ENCODE measurements around the gene PDE4D. TPM values are rescaled to one million over a fixed set of nuclear protein-coding genes. Genes with fewer than 3 reads are reported as not detected.

PDE4D gene
- total and polyA plus RNA-seq, 3 donors from 2014 or later, result 7.8 to 13.9 (median 8.7) TPM

DNA sequence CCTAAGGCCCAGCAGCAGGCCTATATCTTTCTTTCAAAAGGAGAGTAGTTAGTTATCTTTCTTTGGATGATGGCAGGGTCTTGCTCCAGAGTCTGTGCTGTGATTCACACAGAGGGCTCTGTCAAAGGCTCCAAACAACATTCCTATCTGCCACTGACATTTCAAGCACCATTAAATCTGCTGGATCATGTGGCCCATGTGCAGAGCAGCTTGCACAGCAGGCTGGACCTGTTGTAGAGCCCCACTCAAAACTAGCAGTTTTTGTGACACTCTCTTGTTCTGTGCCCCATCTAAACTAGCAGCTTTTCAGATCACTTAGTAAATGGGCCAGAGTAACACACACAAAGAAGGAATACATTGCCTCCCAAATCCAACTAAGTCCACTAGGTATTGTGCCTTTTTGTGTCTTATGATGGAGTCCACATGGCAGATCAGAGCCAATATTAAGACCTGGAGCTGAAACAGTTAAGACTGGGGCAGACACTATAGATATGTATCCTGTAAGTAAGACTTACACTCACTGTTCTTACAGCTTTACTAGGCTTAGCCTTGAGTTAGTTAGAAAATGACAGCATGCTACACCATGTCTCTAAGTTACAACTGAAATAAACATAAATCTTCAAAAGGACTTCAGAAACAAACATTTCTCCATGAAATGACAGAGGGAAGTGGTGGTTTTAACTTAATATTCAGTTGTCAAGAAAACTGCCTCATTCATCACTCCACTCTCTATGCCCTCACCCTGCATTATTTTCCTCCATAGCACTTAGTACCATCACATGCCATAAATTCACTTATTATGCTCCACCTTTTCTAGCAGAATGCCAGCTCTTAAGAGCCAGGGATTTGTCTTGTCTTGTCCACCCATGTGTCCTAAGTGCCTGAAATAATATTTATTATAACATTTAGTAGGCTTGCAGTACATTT is 909.7 kb downstream of the PDE4D start:
- Histone ChIP-seq H3K27ac (no peak overlapping the region), H3K9me3 (no peaks in the 10 kb centered on the region), H3K4me3 (no peak overlapping the region), H3K36me3 (ENCODE audit: low read depth, missing control alignments) (no peaks in the 10 kb centered on the region), H3K27me3 (no peaks in the 10 kb centered on the region), H3K4me1 (no peaks in the 10 kb centered on the region)
- DNase-seq, result no peak
- intact Hi-C loops (cut with DNase I; ENCODE audit: low total_unique reads), result no loop called here
- TF ChIP-seq, protein P1, sequence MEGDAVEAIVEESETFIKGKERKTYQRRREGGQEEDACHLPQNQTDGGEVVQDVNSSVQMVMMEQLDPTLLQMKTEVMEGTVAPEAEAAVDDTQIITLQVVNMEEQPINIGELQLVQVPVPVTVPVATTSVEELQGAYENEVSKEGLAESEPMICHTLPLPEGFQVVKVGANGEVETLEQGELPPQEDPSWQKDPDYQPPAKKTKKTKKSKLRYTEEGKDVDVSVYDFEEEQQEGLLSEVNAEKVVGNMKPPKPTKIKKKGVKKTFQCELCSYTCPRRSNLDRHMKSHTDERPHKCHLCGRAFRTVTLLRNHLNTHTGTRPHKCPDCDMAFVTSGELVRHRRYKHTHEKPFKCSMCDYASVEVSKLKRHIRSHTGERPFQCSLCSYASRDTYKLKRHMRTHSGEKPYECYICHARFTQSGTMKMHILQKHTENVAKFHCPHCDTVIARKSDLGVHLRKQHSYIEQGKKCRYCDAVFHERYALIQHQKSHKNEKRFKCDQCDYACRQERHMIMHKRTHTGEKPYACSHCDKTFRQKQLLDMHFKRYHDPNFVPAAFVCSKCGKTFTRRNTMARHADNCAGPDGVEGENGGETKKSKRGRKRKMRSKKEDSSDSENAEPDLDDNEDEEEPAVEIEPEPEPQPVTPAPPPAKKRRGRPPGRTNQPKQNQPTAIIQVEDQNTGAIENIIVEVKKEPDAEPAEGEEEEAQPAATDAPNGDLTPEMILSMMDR (IDR thresholded peaks at IDR 0.05), result no peak
- TF ChIP-seq POLR2A (IDR thresholded peaks at IDR 0.05), result no peak

DNA sequence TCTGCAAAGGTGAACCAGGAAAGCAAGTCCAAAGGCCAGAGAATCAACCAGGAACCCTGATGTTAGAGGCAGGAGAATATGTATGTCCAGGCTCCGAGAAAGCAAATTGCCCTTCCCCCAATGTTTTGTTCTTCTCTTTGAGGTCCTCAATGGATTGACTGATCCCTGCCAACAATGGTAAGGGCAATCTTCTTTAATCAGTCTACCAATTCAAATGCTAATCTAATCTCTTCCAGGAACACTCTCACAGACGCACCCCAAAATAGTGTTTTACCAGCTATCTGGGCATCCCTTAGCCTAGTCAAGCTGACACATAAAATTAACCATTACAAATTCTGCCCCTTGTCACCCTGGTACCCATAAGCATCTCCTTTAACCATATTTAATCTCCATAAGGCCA is 912.6 kb downstream of the PDE4D start:
- Histone ChIP-seq H3K4me3 (no peak overlapping the region), H3K36me3 (ENCODE audit: low read depth, missing control alignments) (no peaks in the 10 kb centered on the region), H3K9me3 (no peaks in the 10 kb centered on the region), H3K4me1 (no peaks in the 10 kb centered on the region), H3K27ac (no peak overlapping the region), H3K27me3 (no peaks in the 10 kb centered on the region)
- 92 to 95% methylated on average over 2 of the region's 2 CpGs for WGBS, 2 donors
- intact Hi-C loops (cut with DNase I; ENCODE audit: low total_unique reads), result no loop called here
- no peak for TF ChIP-seq POLR2A (IDR thresholded peaks at IDR 0.05)
- TF ChIP-seq, protein P1 (IDR thresholded peaks at IDR 0.05), result no peak
- DNase-seq, result no peak

DNA sequence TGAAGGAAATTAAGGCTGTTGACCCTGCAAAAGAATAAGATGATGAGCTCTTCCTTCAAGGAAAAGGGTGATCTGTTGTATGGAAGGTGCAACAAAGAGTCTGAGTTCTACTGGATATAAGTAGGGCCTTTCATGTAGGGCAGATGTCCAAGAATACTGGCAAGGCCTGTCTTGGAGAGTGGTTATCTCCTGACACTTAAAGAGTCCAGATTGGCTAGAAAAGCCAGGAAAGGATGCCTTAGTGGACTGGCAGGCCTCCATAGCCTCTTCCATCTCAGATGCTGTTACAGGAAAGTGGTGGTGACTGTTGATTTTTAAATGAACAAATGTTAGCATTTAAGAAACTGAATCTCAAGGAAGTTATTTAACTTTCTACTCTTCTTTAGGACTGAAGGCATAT is 914.4 kb downstream of the PDE4D start:
- no peak overlapping the region for H3K27ac ChIP-seq
- DNase-seq, result no peak
- H3K9me3 ChIP-seq, result no peaks in the 10 kb centered on the region
- intact Hi-C loops (cut with DNase I; ENCODE audit: low total_unique reads), result no loop called here
- H3K27me3 ChIP-seq, result no peaks in the 10 kb centered on the region
- H3K36me3 ChIP-seq (ENCODE audit: low read depth, missing control alignments), result no peaks in the 10 kb centered on the region
- no peaks in the 10 kb centered on the region for H3K4me1 ChIP-seq
- no peak overlapping the region for H3K4me3 ChIP-seq
- TF ChIP-seq, protein P1 (IDR thresholded peaks at IDR 0.05), result no peak
- no peak for TF ChIP-seq POLR2A (IDR thresholded peaks at IDR 0.05)

DNA sequence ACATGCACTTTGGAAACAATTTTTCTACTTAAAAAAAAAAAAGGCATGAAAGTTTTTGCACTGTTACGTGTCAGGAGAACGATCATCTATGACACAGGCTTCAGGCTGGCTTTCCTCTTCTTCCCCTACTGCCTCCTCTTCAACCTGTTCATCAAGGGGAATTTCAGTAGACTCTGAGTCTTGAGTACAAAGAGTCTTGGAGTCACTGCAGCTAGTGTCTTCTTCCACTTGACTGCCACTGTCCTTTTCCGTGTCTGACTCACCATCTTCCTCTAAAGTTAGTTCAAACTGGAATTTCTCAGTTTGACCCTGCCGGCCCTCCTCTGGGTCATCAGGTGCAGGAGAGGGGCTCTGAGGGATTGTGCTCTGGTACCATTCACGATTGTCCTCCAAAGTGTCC is 918.9 kb downstream of the PDE4D start:
- intact Hi-C loops (cut with DNase I; ENCODE audit: low total_unique reads), result no loop called here
- no peak overlapping the region for H3K4me3 ChIP-seq
- TF ChIP-seq POLR2A (IDR thresholded peaks at IDR 0.05), result no peak
- TF ChIP-seq, protein P1 (IDR thresholded peaks at IDR 0.05), result no peak
- WGBS, 2 donors, result 94 to 97% methylated on average over 5 of the region's 5 CpGs
- no peaks in the 10 kb centered on the region for H3K27me3 ChIP-seq
- H3K9me3 ChIP-seq, result no peaks in the 10 kb centered on the region
- H3K27ac ChIP-seq, result no peak overlapping the region
- DNase-seq, result no peak
- no peaks in the 10 kb centered on the region for H3K4me1 ChIP-seq
- H3K36me3 ChIP-seq (ENCODE audit: low read depth, missing control alignments), result no peaks in the 10 kb centered on the region

DNA sequence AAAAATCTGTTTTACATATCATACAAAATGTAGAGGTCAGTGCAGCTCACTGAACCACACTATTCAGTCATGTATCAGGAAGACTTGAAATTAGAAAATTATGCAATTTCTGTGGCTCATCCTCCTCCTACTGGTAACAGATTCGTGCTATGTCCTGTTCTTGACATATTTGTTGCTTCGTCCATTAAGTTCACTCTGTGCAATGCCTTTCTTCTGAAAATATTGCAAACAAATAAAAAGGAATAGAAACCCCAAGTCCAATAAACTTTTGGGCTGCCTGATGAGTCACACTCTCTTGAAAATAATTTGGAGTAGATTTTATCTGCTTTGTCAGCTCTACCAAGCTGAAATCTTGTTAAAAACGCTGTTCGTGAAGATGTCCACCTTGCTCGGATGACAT is 919.4 kb downstream of the PDE4D start:
- DNase-seq, result no peak
- H3K36me3 ChIP-seq (ENCODE audit: low read depth, missing control alignments), result no peaks in the 10 kb centered on the region
- H3K27ac ChIP-seq, result no peak overlapping the region
- no peaks in the 10 kb centered on the region for H3K27me3 ChIP-seq
- intact Hi-C loops (cut with DNase I; ENCODE audit: low total_unique reads), result no loop called here
- TF ChIP-seq POLR2A (IDR thresholded peaks at IDR 0.05), result no peak
- TF ChIP-seq, protein P1 (IDR thresholded peaks at IDR 0.05), result no peak
- no peak overlapping the region for H3K4me3 ChIP-seq
- no peaks in the 10 kb centered on the region for H3K4me1 ChIP-seq
- no peaks in the 10 kb centered on the region for H3K9me3 ChIP-seq
- 93 to 95% methylated on average over 5 of the region's 5 CpGs for WGBS, 2 donors
